Measurements from ENCODE around the gene CHIT1.
A peak's percentile ranks its signal among the peaks of the same experiment; 100 is the strongest.

The CHIT1 gene

DNA sequence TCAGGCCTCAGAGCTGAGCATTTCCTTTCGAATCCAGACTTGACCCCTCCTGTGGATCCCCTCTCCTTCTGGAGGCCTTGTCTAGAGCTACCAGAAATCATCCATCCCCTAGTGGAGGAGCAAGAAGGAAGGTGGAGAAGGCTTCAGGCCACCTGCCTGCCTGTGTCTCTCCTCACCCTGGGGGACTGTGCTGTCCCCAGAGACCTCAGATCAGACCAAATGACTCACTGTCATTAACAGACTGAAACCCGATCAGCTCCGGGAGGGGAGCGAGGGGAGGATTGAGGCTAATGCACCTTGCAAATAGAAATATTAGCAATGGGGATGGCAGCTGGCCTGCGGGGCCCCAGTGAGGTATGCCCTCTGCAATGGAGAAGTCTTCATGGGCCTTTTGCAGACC lies 55.9 kb downstream of the CHIT1 start:
- DNase-seq: no peak

DNA sequence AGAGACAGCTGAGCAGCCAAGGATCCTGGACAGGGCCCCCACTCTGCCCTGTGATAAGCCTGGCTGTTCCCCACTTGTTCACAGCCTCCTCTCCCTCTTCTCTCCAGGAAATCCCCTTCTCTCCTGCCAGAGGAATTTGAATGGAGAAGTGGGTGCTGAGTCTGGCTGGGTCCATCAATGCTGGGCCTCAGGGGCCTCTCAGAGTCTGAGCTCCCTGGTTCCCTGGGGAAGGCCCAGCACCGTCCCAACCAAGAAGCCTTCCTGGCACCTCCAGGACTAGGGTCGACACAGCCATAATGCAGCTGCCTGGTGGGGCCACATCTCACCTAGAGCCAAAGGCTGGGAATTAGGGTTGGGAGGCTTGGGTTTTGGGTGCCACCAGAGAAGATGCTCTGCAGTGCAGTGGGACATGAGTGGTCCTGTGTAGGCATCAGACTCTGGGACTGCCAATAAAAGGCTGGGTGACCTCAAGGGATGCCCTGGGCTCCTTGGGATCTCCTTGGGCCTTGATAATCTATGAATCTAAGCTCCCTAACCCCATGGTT lies 56.4 kb downstream of the CHIT1 start:
- DNase-seq: no peak

DNA sequence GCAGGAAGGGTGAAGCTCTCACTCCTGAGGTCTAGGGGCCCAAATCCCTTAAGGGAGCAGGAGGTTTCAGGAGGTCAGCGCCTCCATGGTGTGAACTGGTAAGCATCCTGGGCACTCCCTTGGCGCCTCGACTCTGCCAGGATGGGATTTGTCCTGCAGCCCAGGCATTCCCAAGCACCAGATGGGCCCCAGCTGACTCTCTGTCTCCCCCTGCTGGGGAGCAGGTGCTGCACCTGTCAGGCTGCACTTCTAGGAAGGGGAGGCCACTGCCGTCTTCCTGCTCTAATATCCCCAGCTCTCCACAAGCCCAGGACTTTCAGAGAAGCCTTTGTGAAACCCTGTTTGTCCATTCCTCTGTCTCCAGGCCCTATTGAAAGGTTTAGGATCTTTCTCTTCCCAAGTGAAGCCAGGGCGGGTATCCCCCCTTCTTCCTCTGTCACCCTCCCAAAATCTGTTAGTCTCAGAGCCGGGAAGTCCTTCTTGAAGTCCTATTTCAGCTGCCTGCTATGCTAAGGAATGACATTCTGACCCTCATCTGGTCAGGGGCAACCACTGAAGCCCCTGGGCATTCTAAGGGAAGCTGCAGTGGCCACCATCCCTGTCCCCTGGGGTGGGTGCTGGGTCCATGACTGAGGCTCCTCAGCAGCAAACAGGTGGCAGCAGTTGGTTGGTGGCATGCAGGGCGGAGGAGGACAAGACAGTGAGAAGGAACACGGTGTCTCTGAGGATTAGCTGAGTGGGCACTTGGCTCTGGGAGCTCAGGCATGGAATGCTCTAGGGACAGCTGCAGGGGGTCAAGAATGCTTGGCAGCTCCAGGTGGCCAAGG lies 57.1 kb downstream of the CHIT1 start:
- peak; percentile 49 for DNase-seq

DNA sequence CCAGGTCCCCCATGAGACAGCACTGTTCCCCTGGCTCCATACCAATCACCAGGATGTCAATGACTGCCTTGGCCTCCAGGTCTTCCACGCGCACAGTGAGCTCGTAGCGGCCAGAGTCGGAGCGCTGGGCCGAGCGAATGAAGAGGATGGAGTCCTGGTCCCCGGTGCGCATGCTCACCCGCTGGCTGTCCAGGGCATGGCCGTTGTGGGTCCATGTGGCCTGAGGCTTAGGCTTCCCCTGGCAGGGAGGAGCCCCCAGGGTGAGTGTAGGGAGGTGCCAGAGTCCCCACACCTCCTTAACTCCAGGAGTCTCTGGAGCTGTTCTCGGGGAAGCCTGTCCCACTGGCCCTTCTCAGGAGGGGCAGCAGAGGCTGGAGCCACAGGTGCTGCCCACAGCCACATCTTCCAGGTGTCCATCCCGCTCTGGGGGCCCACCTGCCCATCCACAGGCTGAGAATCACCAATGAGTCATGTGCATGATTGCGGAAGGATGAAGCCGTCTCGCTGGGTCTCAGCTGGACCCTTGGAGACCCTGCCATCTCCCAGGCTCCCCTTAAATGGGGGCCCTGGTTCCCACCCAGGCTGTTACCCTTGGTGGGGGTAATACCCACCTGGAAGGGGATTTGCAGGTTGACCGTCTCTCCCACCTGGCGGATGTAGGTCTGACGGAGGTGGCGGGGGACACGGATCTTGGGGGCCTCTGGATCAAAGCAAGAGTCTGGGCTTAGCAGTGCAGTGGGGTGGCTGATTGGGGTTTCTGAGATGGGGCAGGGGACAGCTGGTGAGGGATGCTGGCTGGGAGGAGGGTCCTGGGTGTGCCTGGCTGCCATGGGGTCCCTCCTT lies 57.9 kb downstream of the CHIT1 start:
- DNase-seq: no peak

DNA sequence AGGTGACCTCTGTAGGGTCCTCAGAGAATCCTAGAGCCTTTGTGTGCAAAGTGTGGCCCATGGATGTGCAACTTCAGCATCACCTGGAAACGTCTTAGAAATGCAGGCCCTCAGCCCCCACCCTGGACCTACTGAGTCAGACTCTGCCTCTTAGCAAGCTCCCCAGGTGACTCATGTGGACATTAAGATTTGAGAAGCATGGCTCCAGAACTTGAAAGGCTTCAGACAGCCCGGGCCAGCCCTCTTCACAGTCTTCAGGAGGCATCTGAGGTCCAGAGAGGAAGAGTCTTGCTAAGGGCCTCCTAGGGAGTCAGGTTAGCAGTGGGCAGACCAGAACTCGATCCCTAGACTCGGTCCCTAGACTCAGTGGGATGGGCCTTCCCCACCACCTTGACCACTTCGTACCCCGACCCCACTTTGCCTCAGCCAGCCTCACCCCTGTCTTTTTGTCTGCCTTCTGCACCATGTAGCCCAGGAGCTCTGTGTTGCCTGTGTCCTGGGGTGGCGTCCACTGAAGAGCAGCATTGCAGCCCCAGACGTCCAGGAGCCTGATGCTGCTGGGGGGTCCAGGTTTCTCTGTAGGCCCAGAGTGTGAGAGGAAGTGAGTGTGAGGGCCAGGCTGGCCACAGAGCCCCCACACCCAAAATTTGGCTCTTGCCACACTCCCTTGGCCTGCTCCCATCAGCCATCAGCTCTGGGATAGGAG lies 58.7 kb downstream of the CHIT1 start:
- no peak for DNase-seq

DNA sequence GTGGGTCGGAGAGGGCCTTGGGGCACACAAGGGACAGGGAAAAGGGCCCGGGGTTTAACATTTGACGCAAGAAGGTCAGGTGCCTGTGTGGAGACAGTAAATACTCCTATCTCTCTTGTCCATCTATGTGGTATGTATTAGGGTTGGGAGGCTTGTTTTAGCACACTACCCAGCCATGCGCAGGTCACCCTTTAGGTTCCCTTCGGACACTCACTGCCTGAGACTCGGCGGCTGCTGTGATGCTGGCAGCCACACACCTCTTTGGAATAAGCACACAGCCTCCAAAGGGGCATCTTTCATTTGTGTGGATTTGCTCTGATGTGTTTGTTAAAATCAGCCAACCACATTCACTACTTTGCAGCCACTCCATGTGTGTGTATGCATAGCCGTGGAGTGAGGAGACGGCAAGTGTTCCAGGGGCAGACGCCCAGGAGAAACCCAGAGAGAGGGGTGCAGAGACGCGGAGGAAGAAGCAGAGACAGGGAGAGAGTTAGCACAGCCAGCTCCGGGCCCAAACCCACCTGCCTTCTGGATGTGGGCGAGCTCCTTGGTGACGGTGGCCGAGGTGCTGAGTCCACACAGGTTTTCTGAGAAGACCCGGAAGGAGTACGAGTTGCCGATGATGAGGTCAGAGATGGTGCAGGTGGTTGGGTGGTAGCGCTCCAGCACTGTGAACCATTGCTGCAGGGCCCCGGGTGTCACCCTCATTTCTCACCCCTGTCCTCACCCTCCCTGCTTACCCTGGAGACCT lies 59.5 kb downstream of the CHIT1 start:
- DNase-seq: no peak

DNA sequence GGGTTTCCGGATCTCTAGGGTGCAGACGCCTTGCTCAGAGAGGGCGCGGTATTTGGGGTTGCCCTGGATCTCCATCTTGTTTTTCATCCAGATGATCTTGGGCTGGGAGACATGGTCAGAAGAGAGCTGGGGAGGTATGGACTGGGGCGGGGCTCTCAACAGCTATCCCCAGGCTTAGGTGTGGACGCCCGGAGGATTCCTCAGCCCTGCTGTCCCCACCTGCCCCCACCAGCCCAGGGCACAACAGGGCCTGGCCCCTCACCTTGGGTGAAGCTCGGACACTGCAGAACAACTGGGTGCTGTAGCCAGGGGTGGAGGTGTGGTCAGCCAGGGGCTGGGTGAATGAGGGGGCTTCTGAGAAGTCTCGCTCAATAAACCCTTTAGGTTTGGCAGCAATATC lies 60.5 kb downstream of the CHIT1 start:
- DNase-seq: no peak

DNA sequence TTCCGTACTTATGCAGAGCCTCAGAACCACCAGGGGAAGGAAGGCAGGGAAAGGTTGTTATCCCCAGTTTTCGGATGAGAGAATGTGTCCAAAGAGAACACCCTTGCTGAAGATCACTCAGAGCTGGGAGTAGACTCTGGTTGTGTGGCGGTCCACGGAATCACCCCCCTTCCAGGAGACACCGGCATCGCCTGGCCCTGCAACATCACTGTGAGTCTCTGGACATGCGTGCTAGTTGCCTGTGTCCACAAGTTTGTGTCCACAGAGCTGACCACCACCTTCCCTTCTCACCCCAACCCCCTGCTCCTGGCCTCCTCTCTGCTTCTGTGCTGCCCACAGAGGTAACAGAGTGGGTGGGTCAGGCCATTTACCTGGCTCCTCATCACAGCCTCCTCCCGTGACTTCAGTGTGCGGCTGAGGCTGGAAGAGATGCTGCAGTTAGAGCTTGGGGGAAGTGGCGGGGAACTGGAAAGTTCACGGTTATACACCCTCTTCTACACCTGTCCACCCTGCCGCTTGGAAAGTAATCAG lies 61.2 kb downstream of the CHIT1 start:
- no peak for DNase-seq

DNA sequence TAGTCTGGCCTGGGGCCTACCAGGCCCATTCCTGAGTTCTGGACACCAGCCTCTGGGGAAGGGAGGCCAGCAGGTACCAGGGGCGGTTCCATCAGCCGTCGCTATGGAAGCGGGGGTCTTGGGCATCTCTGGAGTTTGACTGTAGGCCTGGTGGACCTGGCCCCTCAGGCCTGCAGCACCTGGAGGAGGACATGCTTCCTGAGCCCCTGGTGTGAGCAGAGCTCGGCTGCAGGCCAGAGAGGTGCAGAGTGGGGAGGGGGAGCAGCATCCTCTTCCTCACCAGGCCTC lies 61.6 kb downstream of the CHIT1 start:
- DNase-seq: no peak

DNA sequence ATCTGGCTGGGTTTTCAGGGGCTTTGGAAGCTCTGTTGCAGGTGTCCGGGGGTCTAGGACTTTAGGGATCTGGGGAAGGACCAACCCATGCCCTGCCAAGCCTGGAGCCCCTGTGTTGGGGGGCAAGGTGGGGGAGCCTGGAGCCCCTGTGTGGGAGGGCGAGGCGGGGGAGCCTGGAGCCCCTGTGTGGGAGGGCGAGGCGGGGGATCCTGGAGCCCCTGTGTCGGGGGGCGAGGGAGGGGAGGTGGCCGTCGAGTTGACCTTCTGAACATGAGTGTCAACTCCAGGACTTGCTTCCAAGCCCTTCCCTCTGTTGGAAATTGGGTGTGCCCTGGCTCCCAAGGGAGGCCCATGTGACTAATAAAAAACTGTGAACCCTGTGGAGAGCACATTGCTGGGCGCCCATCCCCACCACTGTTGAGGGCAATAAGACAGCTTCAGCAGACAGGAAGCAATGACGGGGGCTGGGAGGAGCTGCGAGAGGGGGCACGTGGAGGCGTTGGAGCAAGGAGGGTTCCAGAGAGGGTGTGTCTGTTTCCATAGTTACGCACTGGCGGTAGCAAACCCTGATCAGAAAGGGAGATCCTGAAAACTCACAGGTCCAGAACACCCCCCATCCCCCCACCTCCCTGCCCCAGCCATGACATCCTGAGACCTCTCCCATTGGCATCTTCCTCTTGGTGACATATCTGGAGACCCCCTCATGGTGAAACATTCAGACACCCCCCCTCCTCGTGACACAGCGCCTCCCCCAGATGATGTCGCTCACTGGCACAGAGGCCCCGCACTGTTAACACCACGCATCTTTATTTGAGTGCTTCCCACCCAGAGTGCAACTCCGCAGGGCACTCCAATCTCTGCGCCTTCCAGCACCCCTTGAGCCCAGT lies 62.2 kb downstream of the CHIT1 start:
- no peak for DNase-seq

DNA sequence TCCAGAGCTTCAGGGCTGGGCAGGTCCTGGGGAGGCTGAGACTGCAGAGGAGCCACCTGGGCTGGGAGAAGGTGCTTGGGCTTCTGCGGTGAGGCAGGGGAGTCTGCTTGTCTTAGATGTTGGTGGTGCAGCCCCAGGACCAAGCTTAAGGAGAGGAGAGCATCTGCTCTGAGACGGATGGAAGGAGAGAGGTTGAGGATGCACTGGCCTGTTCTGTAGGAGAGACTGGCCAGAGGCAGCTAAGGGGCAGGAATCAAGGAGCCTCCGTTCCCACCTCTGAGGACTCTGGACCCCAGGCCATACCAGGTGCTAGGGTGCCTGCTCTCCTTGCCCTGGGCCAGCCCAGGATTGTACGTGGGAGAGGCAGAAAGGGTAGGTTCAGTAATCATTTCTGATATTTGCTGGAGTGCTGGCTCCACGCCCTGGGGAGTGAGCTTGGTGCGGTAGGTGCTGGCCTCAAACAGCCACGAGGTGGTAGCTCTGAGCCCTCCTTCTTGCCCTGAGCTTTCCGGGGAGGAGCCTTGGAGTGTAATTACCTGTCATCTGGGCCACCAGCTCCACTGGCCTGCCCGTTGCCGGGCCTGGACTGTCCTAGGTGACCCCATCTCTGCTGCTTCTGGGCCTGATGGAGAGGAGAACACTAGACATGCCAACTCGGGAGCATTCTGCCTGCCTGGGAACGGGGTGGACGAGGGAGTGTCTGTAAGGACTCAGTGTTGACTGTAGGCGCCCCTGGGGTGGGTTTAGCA lies 63.1 kb downstream of the CHIT1 start:
- DNase-seq: no peak

Data from retina (tissue), 1 donor.